ENCODE measurements around the gene RBCK1.
A peak's percentile ranks its signal among the peaks of the same experiment; 100 is the strongest.

RBCK1 gene

GRCh38 chr20:460180-460579 is 52.1 kb downstream of the RBCK1 start:
- Histone ChIP-seq H3K36me3 (replicated peaks; ENCODE audit: insufficient read depth, low read length) (no peaks in the 10 kb centered on the region), H3K9ac (ENCODE audit: low read length) (no peak overlapping the region), H4K20me1 (ENCODE audit: insufficient read depth, low read length) (peaks cover 9% of the 10 kb centered on the region; the same call in 1 of the 2 replicates), H3F3A (ENCODE audit: insufficient read depth, low read length) (peaks cover 14% of the 10 kb centered on the region), H3K27ac (ENCODE audit: low read length) (no peak overlapping the region), H2AFZ (ENCODE audit: low read length) (no peak overlapping the region), H3K79me2 (ENCODE audit: low read length) (peaks cover 60% of the 10 kb centered on the region), H3K9me2 (replicated peaks; ENCODE audit: insufficient read depth, low read length) (no peaks in the 10 kb centered on the region), H3K4me2 (ENCODE audit: low read depth, low read length) (0 out of 2 replicates have a peak overlapping the region, but pooled peaks have one; percentile 86), H3K9me3 (replicated peaks; ENCODE audit: insufficient read depth, low read length) (no peaks in the 10 kb centered on the region), H3K4me1 (ENCODE audit: low read length) (peaks cover 11% of the 10 kb centered on the region; the same call in 1 of the 2 replicates), H3K4me3 (ENCODE audit: low read length) (no peak overlapping the region), H3K27me3 (replicated peaks; ENCODE audit: insufficient read depth, low read length) (no peaks in the 10 kb centered on the region)
- TF ChIP-seq EZH2 (optimal IDR thresholded peaks at IDR 0.05; ENCODE audit: low read depth, low read length) = no peak
- DNase-seq = no peak

GRCh38 chr20:460707-461106 is 52.6 kb downstream of the RBCK1 start:
- DNase-seq = no peak
- H3K4me2 ChIP-seq (ENCODE audit: low read depth, low read length) = peak overlapping the region; percentile 86; the same call in 1 of the 2 replicates
- H3K9ac ChIP-seq (ENCODE audit: low read length) = no peak overlapping the region

GRCh38 chr20:461254-462198 is 53.4 kb downstream of the RBCK1 start:
- peak overlapping the region; percentile 80 for H3K4me3 ChIP-seq (ENCODE audit: low read length)
- H4K20me1 ChIP-seq (ENCODE audit: insufficient read depth, low read length) = peaks cover 9% of the 10 kb centered on the region; the same call in 1 of the 2 replicates
- H2AFZ ChIP-seq (ENCODE audit: low read length) = peak overlapping the region; percentile 49
- peak overlapping the region; percentile 47; the same call in 1 of the 2 replicates for H3K27ac ChIP-seq (ENCODE audit: low read length)
- H3K9ac ChIP-seq (ENCODE audit: low read length) = peak overlapping the region; percentile 71
- no peaks in the 10 kb centered on the region for H3K27me3 ChIP-seq (replicated peaks; ENCODE audit: insufficient read depth, low read length)
- no peaks in the 10 kb centered on the region for H3K36me3 ChIP-seq (replicated peaks; ENCODE audit: insufficient read depth, low read length)
- peak; percentile 61 for DNase-seq
- H3K79me2 ChIP-seq (ENCODE audit: low read length) = peaks cover 50% of the 10 kb centered on the region
- peak overlapping the region; percentile 86 for H3K4me2 ChIP-seq (ENCODE audit: low read depth, low read length)
- H3K9me3 ChIP-seq (replicated peaks; ENCODE audit: insufficient read depth, low read length) = no peaks in the 10 kb centered on the region
- H3K9me2 ChIP-seq (replicated peaks; ENCODE audit: insufficient read depth, low read length) = no peaks in the 10 kb centered on the region
- no peak for TF ChIP-seq EZH2 (optimal IDR thresholded peaks at IDR 0.05; ENCODE audit: low read depth, low read length)
- TF ChIP-seq EZH2phosphoT487 (IDR thresholded peaks at IDR 0.05; ENCODE audit: low read length) = no peak
- TF ChIP-seq CTCF (IDR thresholded peaks at IDR 0.05; ENCODE audit: low read length) = no peak
- H3K4me1 ChIP-seq (ENCODE audit: low read length) = peaks cover 11% of the 10 kb centered on the region; the same call in 1 of the 2 replicates
- peaks cover 14% of the 10 kb centered on the region for H3F3A ChIP-seq (ENCODE audit: insufficient read depth, low read length)

More at GRCh38 chr20:460707-461106, 52.6 kb downstream of the RBCK1 start:
- Histone ChIP-seq H4K20me1 (ENCODE audit: insufficient read depth, low read length) (peaks cover 9% of the 10 kb centered on the region; the same call in 1 of the 2 replicates), H3K9me3 (replicated peaks; ENCODE audit: insufficient read depth, low read length) (no peaks in the 10 kb centered on the region), H3K27me3 (replicated peaks; ENCODE audit: insufficient read depth, low read length) (no peaks in the 10 kb centered on the region), H3K27ac (ENCODE audit: low read length) (no peak overlapping the region), H3K36me3 (replicated peaks; ENCODE audit: insufficient read depth, low read length) (no peaks in the 10 kb centered on the region), H2AFZ (ENCODE audit: low read length) (no peak overlapping the region), H3K4me1 (ENCODE audit: low read length) (peaks cover 11% of the 10 kb centered on the region; the same call in 1 of the 2 replicates), H3F3A (ENCODE audit: insufficient read depth, low read length) (peaks cover 14% of the 10 kb centered on the region), H3K9me2 (replicated peaks; ENCODE audit: insufficient read depth, low read length) (no peaks in the 10 kb centered on the region), H3K4me3 (ENCODE audit: low read length) (peak overlapping the region; percentile 80; the same call in 1 of the 2 replicates), H3K79me2 (ENCODE audit: low read length) (peaks cover 58% of the 10 kb centered on the region)
- TF ChIP-seq EZH2phosphoT487 (IDR thresholded peaks at IDR 0.05; ENCODE audit: low read length) (no peak), EZH2 (optimal IDR thresholded peaks at IDR 0.05; ENCODE audit: low read depth, low read length) (no peak), CTCF (IDR thresholded peaks at IDR 0.05; ENCODE audit: low read length) (no peak)
